ENCODE measurements around the gene COX5B.
"Not testable (repeated sequence)": the region's sequence is repeated elsewhere in the genome, so short reads cannot be mapped to it uniquely, and the experiment has no call there.

GRCh38 chr2:97608745-97609144 is 37.1 kb upstream of the COX5B start:
- not testable (repeated sequence) for TF ChIP-seq CTCF, POLR2A (IDR thresholded peaks at IDR 0.05)

Measured in right lobe of liver (tissue), 4 donors.